PFSK-1 (cell line): ENCODE results near the gene ARHGAP10.

Experiments
- POLR2AphosphoS5 ChIP-seq: IDR thresholded peaks from 2 replicates; pipeline ENCODE4 v1.6.1; 2012; ENCODE audit warnings: low read depth, mild to moderate bottlenecking, control low read depth, low read length, moderate library complexity
- TAF1 ChIP-seq: IDR thresholded peaks from 2 replicates; pipeline ENCODE4 v1.6.1; 2012; ENCODE audit warnings: low read length, control low read depth, borderline replicate concordance; ENCODE audit not compliant: insufficient read depth

- TF ChIP-seq POLR2AphosphoS5 (no peak), TAF1 (no peak)
These were observed 329.2 kb downstream of the ARHGAP10 start for GRCh38 chr4:148061141-148061481.
